ENCODE results near the gene CLDN15.
"Not testable (repeated sequence)": the region's sequence is repeated elsewhere in the genome, so short reads cannot be mapped to it uniquely, and the experiment has no call there.

The CLDN15 gene, protein sequence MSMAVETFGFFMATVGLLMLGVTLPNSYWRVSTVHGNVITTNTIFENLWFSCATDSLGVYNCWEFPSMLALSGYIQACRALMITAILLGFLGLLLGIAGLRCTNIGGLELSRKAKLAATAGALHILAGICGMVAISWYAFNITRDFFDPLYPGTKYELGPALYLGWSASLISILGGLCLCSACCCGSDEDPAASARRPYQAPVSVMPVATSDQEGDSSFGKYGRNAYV

DNA sequence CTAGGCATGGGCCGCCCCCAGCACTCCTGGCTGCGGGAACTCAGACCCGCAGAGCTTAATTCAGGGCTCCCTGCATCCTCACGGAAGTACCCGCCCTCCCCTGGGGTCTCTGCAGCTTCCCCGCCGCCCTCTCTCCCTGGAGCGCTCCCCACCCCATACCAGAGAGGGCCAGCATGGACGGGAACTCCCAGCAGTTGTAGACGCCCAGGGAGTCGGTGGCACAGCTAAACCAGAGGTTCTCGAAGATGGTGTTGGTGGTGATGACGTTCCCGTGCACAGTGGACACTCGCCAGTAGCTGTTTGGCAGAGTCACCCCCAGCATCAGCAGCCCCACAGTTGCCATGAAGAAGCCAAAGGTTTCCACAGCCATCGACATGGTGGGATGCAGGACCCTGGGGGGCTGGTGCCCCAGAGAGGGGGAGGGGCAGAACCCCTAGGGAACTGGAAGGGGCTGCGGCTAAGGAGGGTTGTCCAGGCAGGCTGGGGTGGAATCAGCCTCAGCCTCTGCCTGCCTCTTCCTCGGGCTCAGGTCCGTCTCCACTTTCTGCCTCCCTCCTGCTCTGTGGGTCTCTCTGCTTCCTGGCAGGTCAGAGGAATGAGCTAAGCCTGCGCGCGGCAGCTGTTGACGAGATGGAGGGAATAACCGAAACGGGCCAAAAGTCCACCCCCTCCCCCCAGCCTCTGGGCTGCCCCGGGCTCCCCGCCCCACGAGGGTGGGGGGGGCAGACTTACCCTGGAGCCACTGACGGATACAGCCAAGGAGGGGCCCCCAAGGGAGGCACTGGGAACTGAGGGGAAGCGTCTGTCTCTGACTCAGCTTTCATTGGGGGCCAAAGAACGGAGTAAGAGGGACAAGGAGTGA lies at the start of gene CLDN15:
Gene CLDN15 (minus strand): TSS at position 597 of the 862 bp plus-strand sequence. CDS start 221 bp downstream, at position 376.
- DNase-seq (ENCODE audit: low spot score), result peak; percentile 46

DNA sequence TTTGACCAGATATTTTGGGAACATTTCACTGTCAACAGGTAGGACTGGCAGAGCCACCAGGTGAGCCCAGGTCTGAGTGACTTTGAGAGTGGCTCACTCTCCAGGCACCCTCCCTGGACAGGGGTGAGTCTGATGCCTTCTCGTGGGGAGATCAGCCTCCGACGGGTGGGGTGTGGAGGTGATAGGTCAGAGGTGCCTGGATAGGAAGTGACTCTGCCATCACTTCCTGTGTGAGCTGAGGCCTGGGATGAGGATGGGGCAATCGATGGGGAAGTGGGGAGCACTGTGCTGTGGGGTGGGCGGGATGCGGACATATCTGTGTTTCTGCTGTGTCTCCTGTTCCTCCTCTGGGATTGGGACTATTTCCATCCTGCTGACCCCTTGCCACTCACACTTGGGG lies 49.4 kb upstream of the CLDN15 start:
- no peak for DNase-seq (ENCODE audit: low spot score)

DNA sequence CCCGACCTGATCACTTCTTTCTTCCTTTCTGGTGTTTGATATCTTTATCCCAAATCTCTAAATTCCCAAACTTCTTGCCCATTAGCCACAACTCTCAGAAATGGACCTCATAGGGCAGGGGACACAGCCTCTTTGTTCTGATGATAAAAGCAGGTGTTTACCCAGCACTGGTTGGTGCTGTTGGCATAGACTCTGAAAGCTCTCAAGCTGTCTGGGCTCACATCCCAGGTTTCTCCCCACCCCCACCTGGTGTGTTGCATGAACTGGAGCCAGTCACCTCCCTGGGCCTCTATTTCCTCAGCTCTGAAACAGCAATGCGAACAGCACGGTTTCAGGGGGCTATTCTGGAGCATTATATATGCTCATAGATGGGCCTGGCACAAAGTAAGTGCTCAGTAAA lies 48.3 kb upstream of the CLDN15 start:
- DNase-seq (ENCODE audit: low spot score), result not testable (repeated sequence)

DNA sequence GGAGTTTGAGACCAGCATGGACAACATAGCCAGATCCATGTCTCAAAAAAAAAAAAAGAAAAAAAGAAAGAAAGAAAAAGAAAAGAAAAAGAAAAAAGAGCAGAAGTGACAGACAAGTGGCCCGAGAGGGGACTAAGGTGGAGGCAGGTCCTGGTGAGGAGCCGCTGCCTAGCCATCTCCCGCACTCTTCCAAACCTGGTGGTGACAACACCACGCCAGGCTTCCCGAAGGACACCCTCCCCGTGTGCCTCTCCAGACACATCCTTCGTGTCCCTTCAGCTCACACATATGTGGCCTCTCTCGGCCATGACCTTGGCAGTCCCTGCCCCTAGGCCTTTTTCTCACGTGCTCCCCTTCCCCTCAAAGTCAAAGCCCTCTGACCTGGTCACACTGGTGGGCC lies 47.6 kb upstream of the CLDN15 start:
- DNase-seq (ENCODE audit: low spot score), result no peak

DNA sequence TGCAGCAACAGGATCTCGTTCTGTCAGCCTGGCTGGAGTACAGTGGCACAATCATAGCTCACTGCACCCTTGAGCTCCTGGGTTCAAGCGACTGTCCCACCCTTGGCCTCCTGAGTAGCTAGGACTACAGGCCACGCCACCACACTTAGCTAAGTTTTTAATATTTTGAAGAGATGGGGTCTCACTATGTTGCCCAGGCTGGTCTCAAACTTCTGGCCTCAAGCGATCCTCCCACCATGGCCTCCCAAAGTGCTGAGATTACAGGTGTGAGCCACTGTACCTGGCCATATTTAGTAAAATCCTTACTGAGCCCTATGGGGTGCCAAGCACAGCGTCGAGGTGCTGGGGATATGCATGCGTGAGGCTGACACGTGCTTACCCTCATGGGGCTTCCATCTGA lies 43.3 kb upstream of the CLDN15 start:
- not testable (repeated sequence) for DNase-seq (ENCODE audit: low spot score)

DNA sequence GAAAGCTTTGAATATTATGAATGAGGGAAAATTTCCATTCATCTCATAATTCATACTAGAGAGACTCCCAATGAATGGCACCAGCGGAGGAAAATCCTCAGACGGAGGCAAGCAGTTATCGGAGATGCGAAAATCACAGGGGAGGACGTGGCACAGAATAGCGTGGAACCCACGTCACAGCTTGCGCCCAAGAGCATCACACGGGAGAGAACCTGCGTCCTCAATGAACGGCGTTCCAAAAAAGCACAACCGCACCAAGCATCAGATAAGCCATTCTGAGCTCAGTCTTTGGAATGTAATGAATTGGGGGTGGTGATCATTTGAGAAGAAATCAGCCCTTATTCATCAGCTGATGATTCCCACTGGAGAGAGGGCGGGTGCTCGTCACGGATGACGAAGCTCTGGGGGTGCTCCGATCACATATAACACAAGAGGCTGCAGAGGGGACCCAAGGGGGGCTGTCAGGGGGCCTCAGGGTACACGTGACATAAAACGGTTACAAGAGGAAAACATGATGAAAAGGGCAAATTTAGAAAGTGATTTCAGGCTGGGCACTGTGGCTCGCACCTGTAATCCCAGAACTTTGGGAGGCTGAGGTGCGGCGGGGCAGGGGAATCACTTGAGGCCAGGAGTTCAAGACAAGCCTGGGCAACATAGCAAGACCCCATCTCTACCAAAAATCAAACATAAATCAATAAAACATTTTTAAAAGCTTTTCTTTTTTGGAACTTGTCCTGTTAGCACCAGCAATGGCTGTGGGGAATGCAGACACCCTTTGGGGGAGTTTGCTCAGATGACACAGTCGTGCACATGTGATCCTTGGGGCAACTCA lies 41.1 kb upstream of the CLDN15 start:
- DNase-seq (ENCODE audit: low spot score), result no peak

DNA sequence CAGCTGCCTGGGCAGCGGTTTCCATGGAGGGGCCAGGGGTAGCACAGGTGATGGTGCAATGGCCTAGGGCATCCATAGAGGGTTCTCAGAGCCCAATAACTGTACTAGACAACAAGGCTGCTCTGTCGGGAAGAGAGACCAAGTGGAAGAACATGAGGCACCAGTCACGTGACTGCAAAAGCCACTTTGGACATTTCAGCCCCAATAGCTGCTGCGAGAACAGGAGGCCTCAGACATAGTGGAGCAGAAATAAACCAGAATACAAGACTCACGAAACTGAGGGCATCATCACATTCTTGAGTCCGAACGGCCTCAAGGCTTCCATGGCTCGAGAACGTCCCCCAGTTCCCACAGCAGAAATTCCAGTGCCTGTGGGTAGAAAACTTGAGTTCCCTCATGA lies 39.6 kb upstream of the CLDN15 start:
- DNase-seq (ENCODE audit: low spot score), result no peak

DNA sequence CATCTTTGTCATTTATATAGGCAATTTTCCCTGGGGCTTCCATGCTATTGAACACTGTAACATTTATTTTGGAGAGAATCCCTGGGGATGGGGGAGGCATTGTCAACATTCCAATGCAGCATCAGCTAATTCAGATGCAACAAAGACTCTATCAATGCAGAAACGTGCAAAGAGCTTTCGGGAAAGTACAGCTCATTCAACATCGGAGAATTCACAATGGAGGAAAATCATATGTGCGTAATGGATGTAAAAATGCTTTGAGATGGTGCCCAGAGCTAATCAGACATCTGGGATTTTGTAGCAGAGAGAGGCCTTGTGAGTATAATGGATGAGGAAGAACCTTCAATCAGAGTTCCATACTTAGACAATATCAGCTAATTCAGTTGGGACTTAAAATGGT lies 35.6 kb upstream of the CLDN15 start:
- DNase-seq (ENCODE audit: low spot score), result no peak

DNA sequence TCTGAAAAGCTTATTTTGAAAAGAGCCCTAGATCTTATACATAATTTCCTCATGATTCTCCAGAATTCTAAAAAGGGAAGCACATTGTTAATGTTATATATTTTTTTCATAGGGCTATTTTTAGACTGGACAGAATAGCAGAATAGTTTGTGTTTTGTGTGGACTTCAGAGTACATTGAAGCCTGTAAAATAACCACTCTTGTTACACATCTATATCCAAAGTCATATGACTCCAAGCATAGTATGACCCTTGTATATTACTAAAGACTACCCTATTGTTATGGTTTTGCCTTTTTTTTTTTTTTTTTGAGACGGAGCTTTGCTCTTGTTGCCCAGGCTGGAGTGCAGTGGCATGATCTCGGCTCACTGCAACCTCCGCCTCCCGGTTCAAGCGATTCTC lies 33.4 kb upstream of the CLDN15 start:
- no peak for DNase-seq (ENCODE audit: low spot score)

DNA sequence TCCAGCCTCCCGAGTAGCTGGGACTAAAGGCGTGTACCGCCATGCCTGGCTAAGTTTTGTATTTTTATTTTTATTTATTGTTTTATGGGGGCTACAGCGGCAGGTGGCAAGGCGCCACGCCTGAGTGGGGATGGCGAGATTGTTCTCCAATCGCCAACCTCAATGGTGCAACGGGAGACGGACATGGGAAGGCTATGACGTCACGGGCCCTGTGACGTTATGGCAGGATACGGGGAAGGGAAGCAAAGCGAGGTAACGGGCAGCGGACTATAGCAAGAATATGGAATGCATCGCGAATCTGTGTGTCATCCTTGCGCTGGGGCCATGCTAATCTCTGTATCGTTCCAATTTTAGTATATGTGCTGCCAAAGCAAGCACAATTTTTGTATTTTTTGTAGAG lies 32.1 kb upstream of the CLDN15 start:
- DNase-seq (ENCODE audit: low spot score), result no peak

DNA sequence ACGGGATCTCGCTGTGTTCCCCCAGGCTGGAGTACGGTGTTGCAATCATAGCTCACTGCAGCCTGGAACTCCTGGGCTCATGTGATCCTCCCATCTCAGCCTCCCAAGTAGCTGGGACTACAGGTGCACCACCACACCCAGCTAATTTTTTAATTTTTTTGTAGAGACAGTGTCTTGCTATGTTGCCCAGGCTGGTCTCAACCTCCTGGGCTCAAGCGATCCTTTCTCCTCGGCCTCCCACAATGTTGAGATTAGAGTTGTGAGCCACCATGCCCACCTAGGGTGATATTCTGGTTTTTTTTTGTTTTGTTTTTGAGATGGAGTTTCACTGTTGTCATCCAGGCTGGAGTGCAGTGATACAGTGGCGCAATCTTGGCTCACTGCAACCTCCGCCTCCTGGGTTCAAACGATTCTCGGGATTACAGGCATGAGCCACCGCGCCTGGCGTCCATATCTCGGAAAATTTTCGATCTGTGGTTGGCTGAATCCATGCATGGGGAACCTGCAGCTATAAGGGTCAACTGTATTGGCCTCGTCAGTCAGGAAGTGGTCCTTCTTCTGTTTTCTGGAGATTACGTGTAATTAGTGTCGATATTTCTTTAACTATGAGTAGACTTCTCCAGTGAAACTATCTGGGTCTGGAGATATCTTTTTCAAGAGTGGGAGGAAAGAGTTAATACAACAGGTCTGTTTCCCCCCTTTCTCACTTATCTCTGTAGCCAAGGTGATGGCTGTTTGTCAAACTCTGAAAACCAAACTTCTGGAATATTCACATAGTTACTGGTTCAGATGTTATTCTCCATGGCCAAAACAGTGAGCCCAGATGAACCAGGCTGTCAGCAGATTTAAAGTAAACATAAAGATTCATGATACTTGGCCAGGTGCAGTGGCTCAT lies 28.3 kb upstream of the CLDN15 start:
- no peak for DNase-seq (ENCODE audit: low spot score)

DNA sequence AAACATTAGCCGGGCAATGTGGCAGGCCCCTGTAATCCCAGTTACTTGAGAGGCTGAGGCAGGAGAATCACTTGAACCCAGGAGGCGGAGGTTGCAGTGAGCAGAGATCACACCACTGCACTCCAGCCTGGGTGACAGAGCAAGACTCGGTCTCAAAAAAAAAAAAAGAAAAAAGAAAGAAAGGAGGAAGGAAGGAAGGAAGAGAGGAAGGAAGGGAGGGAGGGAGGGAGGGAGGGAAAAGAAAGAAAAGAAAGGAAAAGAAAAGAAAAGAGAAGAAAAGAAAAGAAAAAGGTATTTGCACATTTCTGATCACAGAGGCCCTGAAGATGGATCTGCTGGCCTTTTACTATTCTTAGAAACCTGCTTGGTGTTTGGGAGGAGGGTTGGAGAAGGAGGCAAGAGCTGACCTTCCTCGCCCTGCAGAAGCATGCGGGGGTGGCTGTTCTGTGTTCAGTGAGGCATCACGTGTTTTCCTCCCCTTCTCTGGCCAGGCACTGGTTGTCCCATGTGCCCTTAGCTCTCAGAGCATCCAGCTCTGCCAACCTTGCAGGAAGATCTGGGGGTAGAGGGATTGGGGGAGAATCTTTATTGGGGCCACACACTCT lies 26.6 kb upstream of the CLDN15 start:
- not testable (repeated sequence) for DNase-seq (ENCODE audit: low spot score)

DNA sequence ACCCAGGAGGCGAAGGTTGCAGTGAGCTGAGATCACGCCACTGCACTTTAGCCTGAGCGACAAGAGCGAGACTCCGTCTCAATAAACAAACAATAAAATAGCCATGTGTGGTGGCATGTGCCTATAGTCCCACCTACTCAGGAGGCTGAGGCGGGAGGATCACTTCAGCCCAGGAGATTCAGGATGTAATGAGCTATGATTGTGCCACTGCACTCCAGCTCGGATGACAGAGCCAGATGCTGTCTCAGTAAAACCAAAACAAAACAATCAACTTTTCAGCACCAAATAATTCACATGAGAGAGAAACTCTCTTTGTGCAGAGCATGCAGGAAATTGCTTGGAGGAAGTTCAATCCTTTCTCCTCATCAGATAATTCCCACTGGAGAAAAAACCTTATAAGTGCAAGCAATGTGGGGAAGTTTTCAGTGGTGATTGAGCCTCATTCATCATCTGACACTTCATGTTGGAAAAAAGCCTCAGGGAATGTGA lies 20.7 kb upstream of the CLDN15 start:
- DNase-seq (ENCODE audit: low spot score), result no peak

DNA sequence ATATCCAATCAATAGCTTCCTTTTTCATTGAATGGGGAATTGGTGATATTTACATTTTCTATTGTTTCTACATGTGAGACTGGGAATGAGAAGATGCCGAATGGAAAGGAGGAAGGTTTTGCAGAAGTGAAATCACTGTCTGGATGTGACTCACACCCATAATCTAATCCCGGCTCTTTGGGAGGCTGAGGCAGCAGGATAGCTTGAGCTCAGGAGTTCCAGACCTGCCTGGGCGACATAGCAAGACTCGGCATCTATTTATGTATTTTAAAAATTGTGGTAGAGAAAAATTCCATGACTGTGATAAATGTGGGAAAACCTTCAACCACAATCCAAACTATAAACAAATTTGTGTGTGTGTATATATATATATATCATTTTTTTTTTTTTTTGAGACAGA lies 18.2 kb upstream of the CLDN15 start:
- no peak for DNase-seq (ENCODE audit: low spot score)

DNA sequence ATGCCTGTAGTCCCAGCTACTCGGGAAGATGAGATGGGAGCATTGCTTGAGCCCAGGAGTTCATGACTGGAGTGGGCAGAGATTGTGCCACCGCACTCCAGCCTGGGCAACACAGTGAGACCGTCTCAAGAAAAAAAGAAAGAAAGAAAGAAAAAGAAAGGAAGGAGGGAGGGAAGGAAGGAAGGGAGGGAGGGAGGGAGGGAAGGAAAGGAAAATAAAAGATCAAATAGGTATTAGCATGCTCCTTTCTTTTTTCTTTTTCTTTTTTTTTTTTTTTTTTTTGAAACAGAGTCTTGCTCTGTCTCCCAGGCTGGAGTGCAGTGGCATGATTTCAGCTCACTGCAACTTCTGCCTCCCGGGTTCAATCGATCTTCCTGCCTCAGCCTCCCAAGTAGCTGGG lies 15.6 kb upstream of the CLDN15 start:
- not testable (repeated sequence) for DNase-seq (ENCODE audit: low spot score)

DNA sequence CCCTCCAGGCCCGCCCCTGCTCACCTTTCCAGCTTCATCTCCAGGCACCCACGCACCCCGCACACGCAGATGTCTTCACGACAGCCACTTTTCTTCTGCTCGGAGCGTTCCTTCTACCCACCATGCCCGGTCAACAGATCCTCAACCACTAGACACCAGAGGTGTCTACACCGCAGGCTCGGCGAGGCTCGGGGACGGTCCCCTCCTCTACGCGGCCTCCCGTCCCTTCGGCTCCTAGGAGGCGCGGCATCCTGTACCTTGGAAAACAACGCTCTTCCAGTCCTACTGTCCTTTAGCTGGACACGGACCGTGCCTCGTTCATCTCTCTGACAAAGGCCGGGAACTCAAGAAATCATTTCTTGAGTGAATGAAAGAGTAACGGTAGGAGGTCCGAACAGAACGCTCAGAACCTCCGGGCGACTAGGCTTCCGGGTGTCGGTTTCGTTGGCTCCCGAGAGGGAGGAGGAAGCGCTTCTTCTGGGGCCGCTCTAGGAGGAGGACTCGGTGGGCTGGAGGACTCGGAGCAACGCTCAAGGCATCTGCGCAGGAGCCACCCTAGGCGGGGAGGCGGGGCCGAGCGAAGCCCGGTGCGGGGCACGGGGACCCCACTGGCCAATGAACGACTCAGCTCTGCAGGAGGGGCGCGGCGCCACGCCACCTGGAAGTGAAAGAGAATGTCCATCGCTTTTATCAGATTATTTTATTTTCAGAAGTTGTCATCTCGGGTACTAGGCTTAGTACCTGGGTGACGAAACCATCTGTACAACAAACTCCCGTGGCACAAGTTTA lies 14.5 kb upstream of the CLDN15 start:
- DNase-seq (ENCODE audit: low spot score), result peak; percentile 95

DNA sequence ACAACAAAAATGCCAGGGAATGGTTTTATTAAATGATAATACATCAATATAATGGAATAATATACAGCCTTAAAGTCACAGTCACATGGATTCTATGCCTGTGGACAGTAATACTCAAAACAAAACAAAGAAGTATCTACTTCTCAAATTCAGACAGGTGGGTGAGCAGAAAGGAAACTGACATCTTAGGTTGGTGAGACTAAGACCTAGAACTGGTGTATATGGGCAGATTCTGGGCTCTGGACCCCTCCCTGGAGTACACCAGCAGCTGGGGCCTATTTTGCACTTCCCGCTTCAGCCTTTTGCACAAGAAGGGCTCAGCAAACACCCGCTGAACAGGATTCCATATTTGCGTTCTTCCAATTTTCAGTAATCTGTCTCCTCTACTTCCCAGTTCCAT lies 12.7 kb upstream of the CLDN15 start:
- no peak for DNase-seq (ENCODE audit: low spot score)

DNA sequence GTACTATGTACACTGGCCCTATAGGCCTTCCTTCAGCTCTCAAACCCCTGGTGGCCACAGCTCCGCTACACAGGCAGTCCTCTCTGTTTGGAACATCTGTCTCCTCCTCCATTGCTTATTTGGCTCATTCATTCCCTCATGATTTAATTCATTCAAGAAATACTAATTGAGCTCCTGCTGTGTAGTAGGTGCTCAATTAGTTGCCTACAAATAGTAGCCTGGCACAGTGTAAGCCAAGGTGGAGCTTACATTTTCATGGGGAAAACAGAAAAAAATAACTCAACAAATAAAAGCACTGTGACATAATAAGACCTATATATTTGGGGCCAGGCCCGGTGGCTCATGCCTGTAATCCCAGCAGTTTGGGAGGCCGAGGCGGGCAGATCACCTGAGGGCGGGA lies 10.7 kb upstream of the CLDN15 start:
- DNase-seq (ENCODE audit: low spot score), result no peak

DNA sequence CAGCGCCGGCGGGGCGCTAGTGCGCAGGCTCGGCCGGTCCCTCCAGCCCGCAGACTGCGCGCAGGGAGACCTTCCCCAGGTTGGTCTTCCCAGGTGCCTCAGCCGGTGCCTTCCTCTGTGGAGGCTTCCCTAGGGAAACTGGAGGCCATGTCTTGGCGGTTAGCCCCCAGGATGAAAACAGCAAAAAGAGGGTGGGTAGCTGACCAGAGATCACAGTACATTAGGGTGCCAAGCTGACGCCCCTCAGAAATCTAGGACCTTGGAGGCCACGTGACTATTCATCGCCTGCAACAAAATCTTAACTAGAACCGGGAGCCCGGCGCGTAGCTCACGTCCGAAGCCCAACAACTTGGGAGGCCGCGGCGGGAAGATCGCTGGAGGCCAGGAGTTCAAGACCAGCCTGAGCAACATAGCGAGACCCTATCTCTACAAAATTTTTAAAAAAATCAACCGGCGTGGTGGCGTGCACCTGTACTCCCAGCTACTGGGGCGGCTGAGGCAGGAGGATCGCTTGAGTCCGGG lies 7.6 kb upstream of the CLDN15 start:
- DNase-seq (ENCODE audit: low spot score), result no peak

Measured in hematopoietic multipotent progenitor cell treated with erythropoietin and hydrocortisone succinate and interleukin-3 and kit ligand, for 17 days (in vitro differentiated cells).